HT-29 (cell line): ENCODE results near the gene RNU1-3. TPM values are rescaled to one million over a fixed set of nuclear protein-coding genes. Genes with fewer than 3 reads are reported as not detected.
A peak's percentile ranks its signal among the peaks of the same experiment; 100 is the strongest.
"Not testable (repeated sequence)": the region's sequence is repeated elsewhere in the genome, so short reads cannot be mapped to it uniquely, and the experiment has no call there.

Experiments
- DNase-seq: peaks from one replicate; pipeline ENCODE4 v3.0.0-alpha.2; 2015; ENCODE audit warnings: low spot score
- total RNA-seq: library from RNA; depleted of rRNA; stranded (reverse); fragments of >200 nt; shearing (Covaris generic); gene quantifications from 2 replicates; pipeline ENCODE4 v1.2.3, GENCODE V29; 2014

The RNU1-3 gene
- total RNA-seq, 1 experiment from 2014 or later, result under 0.01 TPM

DNA sequence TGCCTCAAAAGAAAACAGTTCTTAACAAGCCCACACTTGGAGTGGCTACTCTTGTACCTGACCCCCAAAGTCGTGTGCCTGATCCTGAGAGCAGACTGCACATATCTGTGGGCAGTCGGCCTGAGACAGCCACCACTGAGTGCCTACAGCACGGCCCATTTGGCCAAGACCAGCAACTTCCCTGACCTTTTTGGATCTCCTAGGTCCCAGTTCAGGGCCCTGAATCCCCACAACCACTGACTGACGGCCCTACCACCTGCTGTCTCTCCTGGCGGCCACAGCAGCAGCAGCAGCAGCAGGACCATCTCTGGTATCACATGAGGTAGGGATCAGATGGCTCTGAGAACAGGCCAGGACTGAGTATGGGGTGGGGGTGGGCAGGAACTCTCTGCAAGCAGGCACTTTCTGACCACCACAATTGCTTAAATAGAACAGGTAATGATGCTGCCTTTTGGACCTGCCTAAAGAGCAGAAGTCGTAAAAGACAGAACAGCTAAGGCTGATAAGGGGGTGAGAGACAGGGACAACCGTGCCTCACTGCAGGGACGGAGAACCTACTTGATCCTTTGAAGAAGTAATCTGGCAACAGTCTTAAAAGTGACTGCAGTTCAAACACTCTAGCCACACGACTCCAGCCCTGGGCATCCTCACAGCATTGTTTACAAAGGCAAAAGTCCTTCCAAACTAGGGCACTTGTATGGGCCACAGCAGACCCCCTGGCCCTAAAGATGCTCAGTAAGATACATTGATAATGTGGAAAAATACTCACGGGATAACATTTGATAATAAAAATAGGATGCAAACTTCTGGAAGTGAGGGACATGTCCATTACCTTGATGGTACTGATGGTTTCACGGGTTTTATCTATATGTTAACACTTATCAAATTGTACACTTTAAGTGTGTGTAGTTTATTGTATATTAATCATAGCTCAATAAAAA lies 27.4 kb downstream of the RNU1-3 start:
- not testable (repeated sequence) for DNase-seq

DNA sequence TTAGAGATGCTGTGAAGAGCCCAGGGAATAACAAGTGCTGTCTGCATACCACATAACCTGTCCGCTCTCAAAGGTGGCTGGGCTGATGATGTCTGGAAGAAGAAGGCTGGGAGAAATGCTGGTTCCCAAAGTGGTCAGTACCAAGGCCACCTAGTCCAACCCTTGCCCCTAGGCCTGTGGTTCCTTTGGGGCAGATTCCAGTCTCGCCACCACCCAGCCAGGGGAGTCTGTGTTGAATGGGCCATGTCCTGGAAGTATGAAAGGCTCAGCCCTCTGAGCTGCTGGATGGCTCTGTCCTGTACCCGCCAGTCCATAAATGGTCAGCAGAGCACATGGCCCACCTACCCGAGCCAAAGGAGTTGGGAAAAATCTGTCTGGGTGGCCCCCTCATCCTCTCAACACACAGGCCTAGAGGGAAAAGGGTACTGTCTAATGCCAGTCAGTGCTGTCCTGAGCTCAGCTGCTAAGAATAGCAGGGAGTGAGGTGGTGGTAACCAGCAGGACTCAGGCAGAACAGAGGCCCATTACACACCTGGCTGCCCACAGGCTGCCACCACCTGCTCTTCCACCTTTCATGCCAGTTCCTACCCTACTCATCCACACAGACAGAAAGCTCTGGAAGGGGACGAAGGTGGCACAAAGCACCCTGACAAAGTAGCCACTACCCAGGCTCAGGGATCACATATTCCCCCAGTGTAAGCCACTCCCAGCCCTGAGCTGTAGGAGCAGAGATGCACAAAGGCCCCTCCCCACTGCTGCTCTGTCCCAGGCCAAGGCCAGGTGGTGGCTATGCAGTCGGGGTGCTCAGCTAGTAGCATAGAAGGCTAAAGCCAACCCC lies 28.6 kb downstream of the RNU1-3 start:
- not testable (repeated sequence) for DNase-seq

DNA sequence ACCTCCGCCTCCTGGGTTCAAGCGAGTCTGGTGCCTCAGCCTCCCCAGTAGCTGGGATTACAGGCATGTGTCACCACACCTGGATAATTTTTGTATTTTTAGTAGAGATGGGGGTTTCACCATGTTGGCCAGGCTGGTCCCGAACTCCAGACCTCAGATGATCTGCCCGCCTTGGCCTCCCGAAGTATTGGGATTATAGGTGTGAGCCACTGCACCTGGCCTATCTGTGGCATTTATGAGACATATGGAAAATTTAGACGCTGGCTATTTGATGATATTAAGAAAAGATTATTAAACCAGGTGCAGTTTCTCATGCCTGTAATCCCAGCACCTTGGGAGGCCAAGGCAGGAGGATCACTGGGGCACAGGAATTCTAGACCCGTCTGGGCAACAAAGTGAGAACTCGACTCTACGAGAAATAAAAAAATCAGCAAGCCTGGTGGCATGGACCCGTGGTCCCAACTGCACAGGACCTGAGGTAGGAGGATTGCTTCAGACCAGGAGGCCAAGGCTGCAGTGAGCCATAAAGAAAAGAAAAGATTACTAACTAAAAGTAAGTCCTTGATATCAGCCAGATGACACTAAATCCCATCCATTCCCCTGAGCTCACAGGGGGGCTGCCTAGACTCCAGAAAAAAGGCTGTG lies 30.1 kb downstream of the RNU1-3 start:
- not testable (repeated sequence) for DNase-seq

DNA sequence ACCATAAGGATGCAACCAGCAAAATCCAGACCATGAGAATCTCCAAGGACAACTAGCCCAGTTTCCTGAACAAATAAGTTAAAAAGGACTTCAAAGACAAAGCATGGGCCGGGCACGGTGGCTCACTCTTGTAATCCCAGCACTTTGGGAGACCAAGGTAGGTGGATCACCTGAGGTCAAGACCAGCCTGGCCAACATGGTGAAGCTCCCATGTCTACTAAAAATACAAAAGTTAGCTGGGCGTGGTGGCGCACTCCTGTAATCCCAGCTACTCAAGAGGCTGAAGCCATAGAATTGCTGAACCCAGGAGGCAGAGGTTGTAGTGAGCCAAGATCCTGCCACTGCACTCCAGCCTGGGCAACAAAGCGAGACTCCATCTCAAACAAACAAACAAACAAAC lies 30.8 kb downstream of the RNU1-3 start:
- not testable (repeated sequence) for DNase-seq

DNA sequence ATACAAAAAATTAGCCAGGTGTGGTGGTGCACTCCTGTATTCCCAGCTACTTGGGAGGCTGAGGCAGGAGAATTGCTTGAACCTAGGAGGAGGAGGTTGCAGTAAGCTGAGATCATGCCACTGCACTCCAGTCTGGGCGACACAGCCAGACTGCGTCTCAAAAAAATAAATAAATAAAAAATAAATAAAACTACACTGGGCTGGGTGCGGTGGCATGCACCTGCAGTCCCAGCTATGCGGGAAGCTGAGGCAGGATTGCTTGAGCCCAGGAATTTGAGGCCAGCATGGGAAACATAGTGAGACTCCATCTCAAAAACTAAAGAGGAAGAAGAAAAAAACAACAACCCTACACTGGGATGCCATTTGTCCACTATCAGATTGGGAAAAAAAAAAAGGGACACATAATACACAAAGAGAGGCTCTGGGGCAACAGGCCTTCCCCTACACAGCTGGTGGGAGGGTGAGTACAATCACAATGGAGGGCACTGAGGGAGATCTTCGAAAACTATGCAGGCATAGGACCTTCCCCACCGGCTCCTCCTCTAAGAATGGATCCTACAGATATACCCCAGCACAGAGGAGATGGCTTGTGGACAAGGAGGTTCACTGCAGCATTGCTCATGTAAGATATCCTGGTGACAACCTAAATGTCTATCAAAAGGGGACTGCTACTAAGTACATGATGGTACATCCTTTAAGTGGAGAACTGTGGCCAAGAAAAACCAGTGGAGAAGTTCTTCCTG lies 33.0 kb downstream of the RNU1-3 start:
- DNase-seq, result not testable (repeated sequence)

DNA sequence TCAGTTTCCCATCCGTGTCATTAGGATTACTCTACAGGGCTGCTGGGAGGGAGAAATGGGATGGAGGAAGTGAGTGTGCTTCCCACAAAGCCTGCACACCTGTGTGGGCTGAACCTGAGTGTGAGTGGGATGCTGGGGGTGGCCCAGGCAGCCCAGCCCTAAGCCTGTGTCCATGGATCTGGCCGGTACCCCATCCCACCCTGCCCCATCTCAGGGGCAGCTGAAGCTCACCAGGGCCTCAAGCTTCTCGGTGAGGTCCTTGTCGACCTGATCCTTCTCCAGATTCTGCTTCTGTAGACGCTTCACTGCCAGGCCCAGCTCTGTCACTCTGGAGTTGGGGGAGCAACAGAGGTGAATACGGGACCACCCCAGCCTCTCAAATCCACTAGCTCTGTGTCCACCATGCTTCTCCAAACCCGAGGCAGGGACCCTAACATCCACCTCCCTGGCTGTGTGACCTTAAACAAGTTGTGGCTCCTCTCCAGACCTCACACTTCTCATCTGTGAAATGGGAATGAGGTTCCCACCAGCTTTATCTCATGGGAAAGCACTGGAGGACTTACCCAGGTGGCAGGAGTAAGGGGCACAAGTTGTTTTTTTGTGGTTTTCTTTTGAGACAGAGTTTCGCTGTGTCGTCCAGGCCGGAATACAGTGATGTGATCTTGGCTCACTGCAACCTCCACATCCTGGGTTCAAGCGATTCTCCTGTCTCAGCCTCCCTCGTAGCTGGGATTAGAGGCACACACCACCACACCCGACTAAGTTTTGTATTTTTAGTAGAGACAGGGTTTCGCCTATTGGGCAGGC lies 34.5 kb downstream of the RNU1-3 start:
- DNase-seq, result not testable (repeated sequence)

DNA sequence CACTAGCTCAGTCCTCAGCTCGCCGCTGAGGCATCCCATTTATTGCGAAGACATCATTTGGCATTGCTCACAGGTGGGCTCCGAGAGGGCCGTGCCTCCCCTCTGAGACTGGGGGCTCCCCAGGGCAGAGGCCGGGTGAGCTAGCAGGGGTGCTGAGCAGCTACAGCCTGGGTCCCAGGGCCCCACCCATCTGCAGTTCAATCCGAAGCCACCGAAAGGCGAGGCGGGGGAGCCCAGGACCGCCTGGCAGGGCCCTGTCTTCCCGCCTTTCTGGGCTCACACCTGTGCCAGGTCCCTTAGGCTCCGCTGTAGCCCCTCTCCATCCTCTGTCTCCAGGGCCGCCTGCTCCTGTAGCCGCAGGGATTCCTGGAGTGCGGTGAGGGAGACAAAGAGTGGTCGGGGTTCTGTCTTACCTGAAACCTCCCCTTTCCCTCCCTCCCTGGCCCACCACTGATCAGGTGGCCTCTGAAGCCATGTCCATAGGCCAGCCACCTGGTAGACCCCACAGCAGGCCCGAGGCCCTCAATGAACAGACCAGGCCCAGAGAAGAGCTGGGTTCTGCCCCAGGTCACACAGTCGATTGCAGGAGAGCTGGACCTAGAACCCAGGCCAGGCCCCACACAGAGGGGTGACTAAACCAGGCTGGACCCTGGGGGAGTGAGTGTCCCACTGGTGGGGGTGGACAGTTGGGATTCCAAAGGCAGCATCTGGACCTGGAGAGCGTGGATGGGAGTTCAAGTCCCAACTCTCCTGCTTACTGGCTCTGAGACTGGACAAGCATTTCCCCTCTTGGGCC lies 35.3 kb downstream of the RNU1-3 start:
- no peak for DNase-seq

DNA sequence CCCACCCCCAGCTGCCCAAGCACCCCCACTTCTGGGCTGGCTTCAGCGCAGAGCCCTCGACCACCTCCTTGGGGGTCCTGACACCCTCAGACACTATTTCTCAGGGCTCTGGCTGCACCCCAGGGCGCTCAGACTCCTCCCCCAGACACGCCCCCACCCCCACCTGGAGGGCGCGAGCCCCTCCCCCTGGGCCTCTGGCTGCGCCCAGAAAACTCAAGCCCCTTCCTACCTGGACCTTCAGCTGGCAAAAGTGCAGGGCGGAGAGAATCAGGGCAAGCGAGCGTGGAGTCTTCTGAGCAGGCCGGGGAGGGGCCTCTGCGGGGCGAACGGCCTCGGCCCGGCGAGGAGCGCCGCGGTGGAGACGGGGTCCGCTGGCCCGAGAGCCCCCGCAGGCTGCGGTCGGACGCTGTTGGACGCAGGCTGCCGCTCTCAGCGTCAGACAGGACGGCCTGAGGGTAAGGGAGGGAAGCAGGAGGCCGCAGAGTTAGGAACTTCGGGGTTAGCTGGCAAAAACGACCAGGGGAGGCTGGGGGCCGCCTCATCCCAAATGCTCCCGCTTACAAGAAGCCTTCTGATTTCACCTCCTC lies 36.0 kb downstream of the RNU1-3 start:
- DNase-seq, result no peak

DNA sequence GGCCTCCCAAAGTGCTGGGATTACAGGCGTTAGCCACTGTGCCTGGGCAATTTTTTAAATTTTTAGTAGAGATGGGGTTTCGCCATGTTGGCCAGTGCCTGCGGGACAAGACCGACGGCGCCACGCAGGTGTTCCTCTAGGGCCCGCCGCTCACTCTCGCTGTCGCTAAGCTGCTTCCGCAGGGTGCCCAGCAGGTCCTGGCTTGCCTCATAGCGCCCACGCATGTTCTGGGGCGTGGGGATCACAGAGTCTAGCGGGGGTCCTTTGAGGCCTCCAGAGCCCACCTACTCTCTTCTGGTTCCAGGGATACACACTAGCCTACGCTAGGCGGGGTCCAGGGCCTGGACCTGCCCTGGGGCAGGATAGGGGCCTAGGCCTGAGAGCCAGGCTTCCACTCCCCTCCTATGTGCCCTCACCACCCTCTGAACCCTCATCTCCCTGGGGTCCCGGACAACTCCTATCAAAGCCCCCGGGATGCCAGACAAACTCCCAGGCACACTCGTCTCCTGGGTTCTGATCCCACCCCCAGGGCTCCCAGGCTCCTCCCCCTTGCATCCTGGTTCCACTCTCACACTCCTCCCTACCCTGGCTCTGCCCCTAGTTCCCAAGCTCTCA lies 36.7 kb downstream of the RNU1-3 start:
- not testable (repeated sequence) for DNase-seq

DNA sequence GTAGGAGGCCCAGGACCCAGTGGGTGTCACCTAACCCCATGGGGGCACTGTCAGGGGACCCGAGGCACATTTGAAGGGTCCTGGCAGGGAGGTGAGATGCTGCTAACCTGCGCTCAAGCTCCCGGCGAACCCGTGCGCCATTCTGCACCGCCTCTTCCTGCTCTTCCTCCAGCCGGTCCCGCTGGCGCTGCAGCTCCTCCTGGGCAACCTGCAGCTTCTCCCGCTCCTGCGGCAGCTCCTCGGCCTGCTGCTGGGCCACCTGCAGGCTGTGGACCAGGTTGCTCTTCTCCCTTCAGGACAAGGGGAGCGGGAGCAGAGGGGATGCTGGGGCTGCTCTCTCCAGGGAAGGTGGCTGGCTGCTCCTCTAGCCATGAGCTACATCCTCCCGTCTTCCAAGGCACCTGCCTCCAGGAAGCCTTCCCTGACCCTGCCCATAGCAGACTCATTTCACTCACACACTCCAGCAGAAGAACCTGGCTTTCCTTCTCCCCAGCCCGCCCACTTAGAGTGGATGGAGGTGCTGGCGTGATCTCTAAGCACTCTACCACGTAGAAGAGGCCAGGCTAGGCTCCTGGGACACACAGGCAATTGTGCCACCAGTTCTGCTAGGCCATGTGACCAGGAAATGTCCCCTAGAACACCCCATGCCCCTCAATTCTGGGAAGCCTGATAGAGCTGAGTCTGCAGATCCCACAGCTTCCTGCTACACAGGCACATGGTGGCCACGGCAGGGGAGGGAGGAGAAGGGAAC lies 38.2 kb downstream of the RNU1-3 start:
- no peak for DNase-seq

DNA sequence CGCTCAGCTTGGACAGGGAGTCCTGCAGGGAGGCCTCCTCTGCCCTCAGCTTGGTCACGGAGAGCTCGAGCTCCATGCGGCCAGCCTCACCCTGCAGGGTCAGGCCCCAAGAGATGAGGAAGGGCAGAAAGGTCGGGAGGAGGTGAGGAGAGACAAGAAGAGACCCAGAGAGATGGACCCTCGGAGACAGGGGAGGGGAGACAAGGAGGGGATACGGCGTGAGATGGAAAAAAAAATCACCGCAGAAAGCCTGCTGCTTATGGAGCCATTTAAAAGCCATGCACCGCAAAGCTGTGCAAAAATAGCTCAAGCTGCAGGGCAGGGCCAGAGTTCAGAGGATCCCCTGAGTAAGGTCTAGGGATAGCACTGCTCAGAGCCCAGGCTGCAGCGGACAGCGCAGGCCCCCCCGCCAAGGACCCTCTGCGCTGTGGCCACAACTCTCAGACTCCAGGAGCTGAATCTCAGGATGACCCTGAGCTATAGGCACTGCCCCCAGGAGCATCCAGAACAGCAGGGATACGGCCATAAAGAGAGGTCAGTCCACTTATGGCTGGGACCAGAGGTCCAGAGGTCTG lies 40.3 kb downstream of the RNU1-3 start:
- not testable (repeated sequence) for DNase-seq

DNA sequence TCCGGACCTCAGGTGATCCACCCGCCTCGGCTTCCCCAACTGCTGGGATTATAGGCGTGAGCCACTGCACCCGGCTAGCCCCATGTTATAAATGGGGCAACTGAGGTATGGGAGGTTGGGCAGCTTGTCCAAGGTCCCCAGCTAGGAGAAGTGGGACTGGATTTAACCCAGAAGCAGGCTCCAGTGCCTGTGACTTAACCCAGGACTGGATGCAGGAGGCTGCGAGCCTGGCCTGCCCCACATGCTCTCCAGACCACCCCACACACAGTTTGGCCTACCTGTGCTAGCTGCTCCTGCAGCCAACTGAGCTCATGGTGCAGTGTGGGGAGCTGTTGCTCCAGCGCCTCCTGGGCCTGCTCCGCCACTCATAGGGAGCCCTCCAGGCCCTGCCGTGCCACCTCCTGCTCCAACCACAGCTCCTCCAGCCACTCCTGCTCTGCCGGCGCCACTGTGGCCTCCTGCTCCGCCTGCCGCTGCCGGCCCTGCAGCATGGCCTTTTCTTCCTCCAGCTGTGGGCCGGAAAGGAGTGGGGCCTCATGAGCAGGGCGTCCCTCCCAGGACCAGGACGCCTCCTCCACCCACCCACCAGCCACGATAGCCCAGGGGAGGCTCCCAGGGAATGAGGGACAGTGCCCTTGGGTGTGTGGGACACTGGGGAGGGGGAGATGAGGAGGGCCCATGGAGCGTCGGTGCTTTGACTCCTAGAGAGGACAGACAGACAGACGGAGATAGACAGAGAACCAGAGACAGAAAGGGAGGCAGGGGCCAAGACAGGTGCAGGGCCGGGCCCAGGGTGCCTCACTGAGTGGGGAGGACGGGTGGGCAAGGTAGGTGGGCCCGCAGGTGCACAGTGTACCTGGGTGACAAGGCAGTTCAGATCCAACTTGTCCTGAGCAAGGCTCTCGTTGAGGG lies 41.0 kb downstream of the RNU1-3 start:
- DNase-seq, result no peak

DNA sequence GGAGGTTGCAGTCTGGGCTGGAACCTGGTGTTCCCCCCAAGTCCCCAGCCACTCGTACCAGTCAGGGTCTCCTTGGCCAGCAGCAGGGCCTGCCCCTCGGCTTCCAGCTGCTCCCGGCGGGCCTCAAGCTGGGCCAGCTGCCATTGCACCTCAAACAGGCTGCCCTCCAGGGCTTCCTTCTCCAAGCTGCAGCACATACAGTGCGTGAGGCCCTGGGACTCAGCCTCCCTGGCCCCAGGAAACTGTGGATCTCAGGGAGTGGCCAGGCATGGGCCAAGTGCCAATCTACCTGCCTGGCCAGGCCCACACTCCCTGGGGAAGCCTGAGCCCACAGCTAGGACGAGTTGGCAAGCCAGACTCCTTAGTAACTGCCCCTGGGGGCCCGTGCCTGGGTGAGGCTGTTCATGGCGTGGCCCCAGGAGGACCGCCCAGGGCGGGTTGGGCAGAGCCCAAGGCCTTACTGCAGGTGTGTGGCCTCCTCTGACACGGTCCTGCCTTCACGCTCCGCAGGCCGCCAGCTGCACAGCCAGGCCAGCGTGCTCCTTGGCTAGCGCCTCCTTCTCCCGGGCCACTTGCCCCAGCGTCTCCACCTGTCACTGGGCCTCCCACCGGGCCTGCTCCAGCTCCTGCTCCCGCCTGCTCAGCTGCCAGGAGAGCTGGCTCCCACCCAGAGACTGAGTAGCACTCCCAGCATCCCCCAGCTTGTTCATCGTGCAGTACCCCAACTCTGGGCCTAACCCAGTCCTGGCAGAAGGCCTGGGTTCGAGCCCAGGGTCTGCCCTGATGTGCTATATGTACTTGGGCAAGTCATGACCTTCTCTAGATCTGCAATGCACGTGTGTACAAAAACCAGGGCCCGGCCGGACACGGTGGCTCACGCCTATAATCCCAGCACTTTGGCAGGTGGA lies 42.7 kb downstream of the RNU1-3 start:
- DNase-seq, result peak; percentile 65

DNA sequence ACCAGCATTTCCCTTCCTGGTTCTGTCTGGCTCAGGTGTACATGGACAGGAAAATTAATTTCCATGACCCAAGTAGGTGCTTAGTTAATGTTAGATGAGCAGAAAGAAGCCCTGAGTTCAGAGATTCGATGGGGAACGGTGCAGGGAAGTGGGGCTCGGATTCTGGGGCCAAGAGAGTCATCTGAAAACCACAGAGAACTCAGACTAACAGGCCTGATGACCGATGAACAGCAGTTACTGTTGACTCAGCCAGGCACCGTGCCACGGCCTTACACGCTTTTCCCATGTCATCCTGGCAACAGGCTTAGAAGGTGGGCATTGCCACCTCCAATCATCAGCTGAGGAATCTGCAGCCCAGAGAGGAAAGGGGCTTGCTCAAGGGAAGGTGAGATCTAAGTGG lies 43.4 kb downstream of the RNU1-3 start:
- not testable (repeated sequence) for DNase-seq

DNA sequence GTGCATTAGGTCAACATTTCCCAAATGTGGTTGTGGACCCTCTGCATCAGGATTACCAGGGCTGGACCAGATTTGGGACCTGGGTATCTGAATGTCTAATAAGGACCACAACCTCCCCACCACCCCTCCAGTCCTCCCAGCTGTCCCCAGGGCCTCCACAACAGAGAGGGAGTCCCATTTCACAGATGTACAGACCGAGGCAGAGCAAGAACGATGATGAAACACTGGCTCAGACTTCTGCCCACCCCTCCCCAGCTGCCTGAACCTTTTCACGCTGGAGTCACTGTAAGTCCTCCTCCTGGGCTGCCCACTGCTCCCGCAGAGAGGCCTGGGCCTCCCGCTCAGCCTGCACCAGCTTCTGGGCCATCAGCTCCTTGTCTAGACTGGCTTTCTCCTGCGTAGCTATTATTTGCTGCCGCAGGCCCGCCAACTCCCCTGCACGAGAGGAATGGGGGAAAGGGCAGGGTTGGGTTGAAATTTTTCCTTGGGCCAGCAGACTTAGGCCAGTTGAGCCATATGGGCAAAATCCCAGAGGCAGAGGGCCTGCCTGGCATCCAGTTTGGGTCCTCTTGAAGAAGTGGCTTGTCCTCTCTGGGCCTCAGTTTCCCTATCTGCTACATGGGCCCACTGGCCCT lies 45.0 kb downstream of the RNU1-3 start:
- not testable (repeated sequence) for DNase-seq
